H7 (cell line): ENCODE data around the gene SCARB2. TPM values are rescaled to one million over a fixed set of nuclear protein-coding genes. Genes with fewer than 3 reads are reported as not detected.
A peak's percentile ranks its signal among the peaks of the same experiment; 100 is the strongest.

Source experiments
- DNase-seq: peaks from one replicate; pipeline ENCODE4 v3.0.0; 2012
- H3K27me3 ChIP-seq: 2 replicates; pipeline ENCODE4 v1.6.0; 2011; ENCODE audit warnings: mild to moderate bottlenecking, low read length; ENCODE audit not compliant: control insufficient read depth, insufficient read depth
- H3K36me3 ChIP-seq: replicated peaks from 2 replicates; pipeline ENCODE4 v1.5.1; 2011; ENCODE audit warnings: low read length; ENCODE audit not compliant: control insufficient read depth, insufficient read depth
- H3K4me3 ChIP-seq: 2 replicates; pipeline ENCODE4 v1.5.1; 2011; ENCODE audit warnings: low read depth, mild to moderate bottlenecking, control low read depth, low read length, moderate library complexity; ENCODE audit not compliant: insufficient read depth
- total RNA-seq: library from RNA; depleted of rRNA; stranded (reverse); fragments of >200 nt; shearing (Covaris generic); gene quantifications from 2 replicates; pipeline ENCODE4 v1.2.3, GENCODE V29; 2014

SCARB2 gene
- total RNA-seq, 1 experiment from 2014 or later, result 39.4 TPM

- Histone ChIP-seq H3K27me3 (no peaks in the 10 kb centered on the region), H3K4me3 (no peak overlapping the region), H3K36me3 (no peaks in the 10 kb centered on the region; the same call in none of the 2 replicates)
- DNase-seq, result no peak
Observed at GRCh38 chr4:76177709-76178108, 35.9 kb downstream of the SCARB2 start.

DNA sequence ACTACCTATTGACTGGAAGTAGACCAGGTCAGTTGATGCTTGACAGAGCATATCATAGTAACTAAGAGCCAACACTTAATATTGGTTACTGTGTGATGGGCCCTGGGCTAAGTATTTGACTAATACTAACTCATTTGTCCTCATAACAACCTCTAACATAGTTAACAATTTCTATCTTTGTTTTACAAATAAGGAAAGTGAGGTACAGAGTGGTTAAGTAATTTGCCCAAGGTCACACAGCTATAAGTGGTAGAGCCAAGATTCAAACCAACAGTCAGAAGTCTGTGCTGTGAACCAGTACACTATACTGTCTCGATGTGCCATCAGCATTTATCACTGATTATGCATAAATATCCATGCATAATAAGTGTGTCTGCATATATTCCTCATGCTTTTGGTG is 38.3 kb downstream of the SCARB2 start:
- no peak overlapping the region for H3K4me3 ChIP-seq
- no peaks in the 10 kb centered on the region for H3K27me3 ChIP-seq
- DNase-seq, result no peak
- H3K36me3 ChIP-seq, result no peaks in the 10 kb centered on the region; the same call in none of the 2 replicates

GRCh38 chr4:76174216-76174615 is 39.4 kb downstream of the SCARB2 start:
- no peak overlapping the region for H3K4me3 ChIP-seq
- H3K36me3 ChIP-seq, result peaks cover 2% of the 10 kb centered on the region
- no peak for DNase-seq
- H3K27me3 ChIP-seq, result no peaks in the 10 kb centered on the region

- no peak overlapping the region for H3K4me3 ChIP-seq
- peaks cover 2% of the 10 kb centered on the region for H3K36me3 ChIP-seq
- DNase-seq, result no peak
- H3K27me3 ChIP-seq, result no peaks in the 10 kb centered on the region
Observed at GRCh38 chr4:76168688-76169087, 44.9 kb downstream of the SCARB2 start.

DNA sequence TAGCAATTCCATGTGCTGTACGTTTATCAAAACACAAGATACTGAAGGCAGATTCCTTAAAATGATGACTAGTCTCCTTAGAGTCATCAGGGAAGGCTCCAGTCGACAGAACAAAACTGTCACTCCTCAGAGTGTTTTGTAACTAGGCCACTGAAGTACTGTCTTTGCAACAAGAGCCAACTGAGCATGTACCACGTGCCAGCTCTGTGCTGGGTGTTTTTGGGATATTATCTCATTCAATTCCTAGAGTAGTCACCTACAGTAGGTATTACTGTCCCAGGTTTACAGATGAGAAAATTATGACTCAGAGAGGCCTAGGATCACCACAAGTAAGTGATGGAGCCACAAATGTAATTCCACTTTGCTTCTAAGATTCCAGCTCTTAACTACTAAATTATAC is 47.1 kb downstream of the SCARB2 start:
- no peaks in the 10 kb centered on the region for H3K27me3 ChIP-seq
- H3K36me3 ChIP-seq, result peaks cover 2% of the 10 kb centered on the region
- no peak overlapping the region for H3K4me3 ChIP-seq
- no peak for DNase-seq

- no peaks in the 10 kb centered on the region for H3K27me3 ChIP-seq
- H3K36me3 ChIP-seq, result peaks cover 1% of the 10 kb centered on the region; the same call in 1 of the 2 replicates
- no peak overlapping the region for H3K4me3 ChIP-seq
- DNase-seq, result no peak
Observed at GRCh38 chr4:76160355-76160754, 53.3 kb downstream of the SCARB2 start.

DNA sequence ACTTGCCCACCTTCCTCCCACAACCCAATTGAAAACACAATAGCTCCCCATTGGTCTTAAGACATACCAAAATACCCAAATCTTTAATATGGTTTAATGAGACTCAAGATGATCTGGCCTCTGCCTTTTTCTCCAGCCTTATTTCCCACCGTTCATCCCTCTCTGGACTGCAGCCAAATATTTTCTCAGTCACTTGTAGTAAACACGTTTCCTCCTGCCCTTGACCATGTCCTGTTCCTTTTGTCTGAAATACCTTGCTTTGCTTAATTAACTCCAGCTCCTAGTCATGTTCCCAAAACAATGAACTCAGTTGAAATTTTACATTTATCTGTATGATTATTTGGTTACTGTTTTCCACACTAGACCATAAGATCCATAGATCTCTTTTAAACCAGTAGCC is 57.0 kb downstream of the SCARB2 start:
- Histone ChIP-seq H3K27me3 (no peaks in the 10 kb centered on the region), H3K4me3 (no peak overlapping the region), H3K36me3 (peaks cover 1% of the 10 kb centered on the region; the same call in 1 of the 2 replicates)
- no peak for DNase-seq

DNA sequence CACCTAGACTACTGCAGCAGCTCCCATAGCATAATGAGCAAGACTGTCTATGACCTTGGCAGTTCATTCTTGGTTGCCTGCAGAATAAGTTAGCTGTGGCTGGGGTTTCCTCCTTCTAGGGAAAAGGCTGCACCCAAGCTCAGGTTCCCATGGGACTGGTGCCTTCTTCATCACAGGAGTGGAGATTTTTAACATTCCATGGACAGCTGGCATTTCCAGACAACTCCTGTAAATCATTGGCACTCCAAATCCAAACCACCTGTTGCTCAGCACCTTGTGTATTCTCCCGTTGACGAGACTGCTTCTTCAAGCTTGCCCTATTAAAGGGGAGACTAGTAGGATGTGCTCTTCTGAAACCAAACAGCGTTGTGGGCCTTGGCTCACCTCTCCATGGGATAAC is 57.6 kb downstream of the SCARB2 start:
- Histone ChIP-seq H3K36me3 (peaks cover 1% of the 10 kb centered on the region; the same call in 1 of the 2 replicates), H3K27me3 (no peaks in the 10 kb centered on the region), H3K4me3 (no peak overlapping the region)
- no peak for DNase-seq

GRCh38 chr4:76153356-76153755 is 60.3 kb downstream of the SCARB2 start:
- Histone ChIP-seq H3K27me3 (no peaks in the 10 kb centered on the region), H3K36me3 (no peaks in the 10 kb centered on the region), H3K4me3 (no peak overlapping the region)
- no peak for DNase-seq

DNA sequence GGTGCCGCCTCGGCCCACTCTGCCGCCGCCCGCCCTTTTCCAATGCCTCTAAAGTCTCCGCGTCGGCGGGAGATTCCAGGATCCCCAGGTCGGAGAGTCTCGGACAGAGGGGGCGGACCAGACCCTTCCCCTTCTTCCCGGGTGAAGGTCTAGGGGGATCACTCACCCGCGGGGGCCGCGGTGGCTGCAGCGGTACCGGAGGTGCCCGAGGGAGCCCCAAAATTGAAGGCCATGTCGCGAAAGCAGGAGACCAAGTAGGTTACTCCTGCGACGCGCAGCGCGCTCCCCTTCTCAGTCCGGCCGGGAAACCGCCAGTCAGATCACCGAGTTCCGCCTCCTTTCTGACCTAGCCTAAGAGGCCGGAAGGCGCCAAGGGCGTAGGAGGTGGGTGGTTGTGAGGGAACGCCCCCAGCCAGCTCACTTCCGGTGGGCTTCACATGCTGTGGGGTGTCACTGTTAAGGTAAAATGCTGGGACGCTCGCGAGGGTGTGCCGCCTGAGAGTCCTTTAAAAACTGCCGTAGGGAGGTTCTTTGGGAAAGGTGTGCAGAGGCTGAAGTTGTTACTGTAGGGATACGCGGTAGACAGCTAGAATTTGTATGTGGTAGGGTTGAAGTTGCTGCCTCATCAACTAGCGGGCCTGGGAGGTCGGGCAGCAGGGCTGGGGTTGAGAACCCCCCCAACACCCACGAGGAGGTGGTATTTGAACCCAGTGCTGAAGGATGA is 65.3 kb downstream of the SCARB2 start, which contains the start of gene NUP54:
Gene NUP54, minus strand, starts transcription at position 256 of the 724 bp plus-strand sequence. Its CDS starts 23 bp downstream, at position 233.
- Histone ChIP-seq H3K27me3 (no peaks in the 10 kb centered on the region), H3K4me3 (peak within 1 kb of the TSS; percentile 77), H3K36me3 (peaks cover 5% of the 10 kb centered on the region)
- peak; percentile 87 for DNase-seq

- DNase-seq, result peak; percentile 94
- H3K27me3 ChIP-seq, result no peaks in the 10 kb centered on the region
- H3K4me3 ChIP-seq, result peak overlapping the region; percentile 77
- peaks cover 5% of the 10 kb centered on the region for H3K36me3 ChIP-seq
Observed at GRCh38 chr4:76147454-76148141, 66.0 kb downstream of the SCARB2 start.

DNA sequence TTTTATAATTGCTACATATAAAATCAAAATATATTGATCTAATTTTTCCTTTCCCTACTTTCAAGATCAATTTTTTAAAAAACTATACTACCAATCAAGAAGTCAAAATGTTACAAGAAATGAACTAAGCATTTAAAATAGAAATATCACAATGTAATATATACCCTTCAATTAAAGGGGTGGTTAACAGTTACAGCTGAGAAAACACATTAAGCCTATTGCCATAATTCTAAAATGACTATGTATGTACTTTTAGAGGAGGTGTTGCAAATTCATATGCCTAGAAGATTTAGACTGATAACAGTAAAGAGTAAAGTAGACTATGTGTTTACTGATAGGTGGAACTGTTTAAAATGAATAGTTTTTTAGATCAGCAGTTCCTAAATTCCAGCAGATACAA is 69.1 kb downstream of the SCARB2 start:
- no peaks in the 10 kb centered on the region for H3K27me3 ChIP-seq
- H3K36me3 ChIP-seq, result peaks cover 10% of the 10 kb centered on the region
- no peak overlapping the region for H3K4me3 ChIP-seq
- DNase-seq, result no peak

DNA sequence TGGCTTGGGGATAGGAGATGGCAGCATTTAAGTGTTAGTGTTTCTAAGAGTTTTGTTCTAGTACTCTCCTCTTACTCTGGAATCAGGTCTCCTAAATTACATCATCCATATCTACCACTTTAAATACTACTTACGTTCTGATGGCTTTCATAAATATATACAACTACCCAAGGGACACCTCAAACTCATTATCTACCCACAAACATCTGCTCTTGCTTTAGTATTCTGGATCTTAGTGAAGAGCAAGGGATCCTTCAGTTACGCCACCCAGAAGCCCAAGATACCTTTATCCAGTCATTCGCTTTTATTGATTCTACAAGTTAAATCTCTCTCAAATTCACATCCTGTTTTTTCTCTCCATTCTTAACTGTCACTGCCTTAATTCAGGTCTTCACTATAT is 72.4 kb downstream of the SCARB2 start:
- no peak for DNase-seq
- Histone ChIP-seq H3K4me3 (no peak overlapping the region), H3K27me3 (no peaks in the 10 kb centered on the region), H3K36me3 (peaks cover 15% of the 10 kb centered on the region)

DNA sequence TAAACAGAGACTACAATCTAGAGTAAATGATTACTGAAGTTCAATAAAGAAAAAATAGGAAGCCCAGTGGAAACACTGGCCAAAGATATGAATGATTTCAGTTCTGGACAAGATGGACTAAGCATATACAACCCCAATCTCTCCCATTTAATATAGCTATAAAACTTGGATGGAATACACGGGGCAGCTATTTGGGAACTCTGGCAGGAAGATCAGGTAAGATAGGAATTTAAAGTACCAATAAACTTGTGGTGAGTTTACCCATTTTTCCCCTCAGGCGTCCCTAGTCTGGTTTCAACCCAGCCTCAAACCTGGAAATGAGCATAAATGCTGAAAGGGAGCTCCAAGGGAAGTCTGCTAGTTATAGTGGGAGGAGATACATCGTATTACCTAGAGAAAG is 85.9 kb downstream of the SCARB2 start:
- H3K27me3 ChIP-seq, result no peaks in the 10 kb centered on the region
- H3K4me3 ChIP-seq, result no peak overlapping the region
- DNase-seq, result no peak
- H3K36me3 ChIP-seq, result peaks cover 4% of the 10 kb centered on the region

- Histone ChIP-seq H3K4me3 (no peak overlapping the region), H3K27me3 (no peaks in the 10 kb centered on the region), H3K36me3 (peaks cover 6% of the 10 kb centered on the region)
- DNase-seq, result no peak
Observed at GRCh38 chr4:76125816-76126215, 87.8 kb downstream of the SCARB2 start.
